ENCODE measurements around the gene VWA2. TPM values are rescaled to one million over a fixed set of nuclear protein-coding genes. Genes with fewer than 3 reads are reported as not detected.
"Not testable (repeated sequence)": the region's sequence is repeated elsewhere in the genome, so short reads cannot be mapped to it uniquely, and the experiment has no call there.

The VWA2 gene
- total RNA-seq, 2 donors from 2014 or later: not detected

- Mint-ChIP-seq H3K27ac (peak overlapping the region in 1 of 2 donors; percentile 2), H3K4me1 (ENCODE audit: low read depth in 2 of 2) (peaks cover 15 to 23% of the 10 kb centered on the region in 2 donors), H3K4me3 (no peak overlapping the region), H3K9me3 (no peaks in the 10 kb centered on the region), H3K36me3 (no peaks in the 10 kb centered on the region), H3K27me3 (peaks cover 5 to 6% of the 10 kb centered on the region in 2 donors)
- no peak for DNase-seq (ENCODE audit: low spot score)
- ATAC-seq: no peak
These were observed 93.5 kb downstream of the VWA2 start for GRCh38 chr10:114332301-114333192.

DNA sequence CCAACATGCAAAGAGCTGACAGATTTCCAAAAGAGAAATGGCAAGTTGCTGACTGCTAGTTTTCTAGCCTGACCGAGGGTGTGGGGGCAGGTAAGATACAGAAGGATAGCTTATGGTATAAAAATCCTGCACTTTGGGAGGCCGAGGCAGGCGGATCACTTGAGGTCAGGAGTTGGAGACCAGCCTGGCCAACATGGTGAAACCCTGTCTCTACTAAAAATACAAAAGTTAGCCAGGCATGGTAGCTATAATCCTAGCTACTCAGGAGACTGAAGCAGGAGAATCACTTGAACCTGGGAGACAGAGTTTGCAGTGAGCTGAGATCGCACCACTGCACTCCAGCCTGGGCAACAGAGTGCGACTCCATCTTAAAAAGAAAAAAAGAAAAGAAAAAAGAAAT, 94.4 kb downstream of the VWA2 start:
- peaks cover 19 to 30% of the 10 kb centered on the region in 2 donors for H3K4me1 Mint-ChIP-seq (ENCODE audit: low read depth in 2 of 2)
- not testable (repeated sequence) for H3K27me3 Mint-ChIP-seq; DNase-seq (ENCODE audit: low spot score); ATAC-seq; H3K36me3 Mint-ChIP-seq; H3K4me3 Mint-ChIP-seq; H3K9me3 Mint-ChIP-seq
- H3K27ac Mint-ChIP-seq: peak overlapping the region in 1 of 2 donors; percentile 2

- H3K36me3 Mint-ChIP-seq: no peaks in the 10 kb centered on the region
- H3K9me3 Mint-ChIP-seq: no peaks in the 10 kb centered on the region
- no peak overlapping the region for H3K4me3 Mint-ChIP-seq
- ATAC-seq: no peak
- DNase-seq (ENCODE audit: low spot score): no peak
- peaks cover 5 to 6% of the 10 kb centered on the region in 2 donors for H3K27me3 Mint-ChIP-seq
- H3K4me1 Mint-ChIP-seq (ENCODE audit: low read depth in 2 of 2): peaks cover 19 to 30% of the 10 kb centered on the region in 2 donors
- H3K27ac Mint-ChIP-seq: peak overlapping the region in 1 of 2 donors; percentile 72
These were observed 95.2 kb downstream of the VWA2 start for GRCh38 chr10:114334301-114334700.

- Mint-ChIP-seq H3K4me3 (no peak overlapping the region), H3K27ac (no peak overlapping the region), H3K4me1 (ENCODE audit: low read depth in 2 of 2) (peaks cover 19 to 30% of the 10 kb centered on the region in 2 donors), H3K27me3 (peaks cover 5 to 6% of the 10 kb centered on the region in 2 donors), H3K9me3 (no peaks in the 10 kb centered on the region), H3K36me3 (no peaks in the 10 kb centered on the region)
- DNase-seq (ENCODE audit: low spot score) (no peak), ATAC-seq (no peak)
These were observed 96.6 kb downstream of the VWA2 start for GRCh38 chr10:114335614-114336013.

DNA sequence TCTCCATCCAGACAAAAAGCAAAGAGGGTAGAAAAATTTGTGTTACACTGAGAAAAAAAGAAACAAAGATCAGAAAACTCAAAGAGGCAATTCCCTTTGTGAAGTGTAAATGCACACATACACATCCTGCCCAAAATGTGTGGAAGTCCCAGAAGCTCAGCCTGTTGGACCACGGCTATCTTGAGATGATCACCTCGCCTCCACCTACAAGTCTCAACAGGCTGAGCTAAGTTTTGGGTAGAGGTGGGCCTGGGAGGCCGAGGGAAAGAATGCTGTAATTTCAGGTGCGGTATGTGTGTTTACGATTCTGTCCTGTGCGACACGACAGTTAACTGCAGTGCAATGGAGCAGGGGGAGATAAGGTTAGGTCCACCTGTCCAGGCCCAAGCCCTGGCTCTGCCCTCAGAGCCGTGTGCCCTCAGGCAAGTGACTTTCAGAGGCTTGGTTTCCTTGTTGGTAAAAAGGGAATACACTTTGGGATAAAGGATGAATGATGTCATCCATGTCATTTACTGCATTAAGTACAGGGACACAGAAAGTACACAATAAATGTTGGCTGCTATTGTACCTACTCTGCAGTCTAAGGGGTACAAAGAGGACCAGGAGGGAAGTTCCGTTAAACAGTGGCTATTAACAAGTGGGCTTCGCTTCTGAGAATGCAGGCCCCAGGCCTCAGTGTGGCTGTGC, 97.9 kb downstream of the VWA2 start:
- ATAC-seq (no peak), DNase-seq (ENCODE audit: low spot score) (no peak)
- H3K4me1 Mint-ChIP-seq (ENCODE audit: low read depth in 2 of 2): peaks cover 19 to 30% of the 10 kb centered on the region in 2 donors
- H3K27me3 Mint-ChIP-seq: peaks cover 5 to 6% of the 10 kb centered on the region in 2 donors
- H3K36me3 Mint-ChIP-seq: no peaks in the 10 kb centered on the region
- no peaks in the 10 kb centered on the region for H3K9me3 Mint-ChIP-seq
- H3K27ac Mint-ChIP-seq: peak overlapping the region in 1 of 2 donors; percentile 82
- H3K4me3 Mint-ChIP-seq: no peak overlapping the region

GRCh38 chr10:114337510-114338462, 98.7 kb downstream of the VWA2 start:
- H3K36me3 Mint-ChIP-seq: no peaks in the 10 kb centered on the region
- no peaks in the 10 kb centered on the region for H3K9me3 Mint-ChIP-seq
- H3K4me1 Mint-ChIP-seq (ENCODE audit: low read depth in 2 of 2): peaks cover 19 to 30% of the 10 kb centered on the region in 2 donors
- H3K27me3 Mint-ChIP-seq: peaks cover 5 to 6% of the 10 kb centered on the region in 2 donors
- H3K4me3 Mint-ChIP-seq: peak overlapping the region; percentile 15
- DNase-seq (ENCODE audit: low spot score) (peak; percentile 76), ATAC-seq (peak; percentile 82 to 91)
- peak overlapping the region in 1 of 2 donors; percentile 82 for H3K27ac Mint-ChIP-seq

GRCh38 chr10:114340816-114341215, 101.8 kb downstream of the VWA2 start:
- H3K4me1 Mint-ChIP-seq (ENCODE audit: low read depth in 2 of 2): peaks cover 19 to 23% of the 10 kb centered on the region in 2 donors
- ATAC-seq: no peak

More at GRCh38 chr10:114340816-114341215, 101.8 kb downstream of the VWA2 start:
- H3K9me3 Mint-ChIP-seq: no peaks in the 10 kb centered on the region
- no peak for DNase-seq (ENCODE audit: low spot score)
- no peak overlapping the region for H3K4me3 Mint-ChIP-seq
- no peaks in the 10 kb centered on the region for H3K36me3 Mint-ChIP-seq
- H3K27ac Mint-ChIP-seq: no peak overlapping the region
- peaks cover 0 to 2% of the 10 kb centered on the region in 2 donors for H3K27me3 Mint-ChIP-seq

Other genes with a start within 250 kb of the VWA2 start
- gene ADRB1, start 195.4 kb upstream of the VWA2 start, total RNA-seq: 1 to 10 TPM; 1.3 to 1.6 TPM
- 10 to 100 TPM; 22.4 to 24.1 TPM for gene CCDC186, start 65.1 kb upstream of the VWA2 start, total RNA-seq
- under 1 TPM in 1 of 2 donors, not detected in 1; 0.24 TPM for gene TDRD1, start 59.9 kb upstream of the VWA2 start, total RNA-seq
- gene AFAP1L2, start 165.2 kb downstream of the VWA2 start, total RNA-seq: 1 to 10 TPM; 1.3 to 8.8 TPM

All from natural killer cell treated with Interleukin-12 subunit alpha and Interleukin-12 subunit beta and Interleukin-15 and Interleukin-18, amount 100 ng/mL, for 72 hours (primary cell).